Liver (tissue), 9 donors: ENCODE data around the gene TNFAIP8. TPM values are rescaled to one million over a fixed set of nuclear protein-coding genes. Genes with fewer than 3 reads are reported as not detected.

Experiments used
- DNase-seq: peaks from one replicate; pipeline ENCODE4 v3.0.0-alpha.2; 2017; ENCODE audit warnings: low spot score
- H3K27ac ChIP-seq, 2 donors: one replicate each; pipeline ENCODE4 v1.7.0; 2013; ENCODE audit warnings: inconsistent platforms in 2 of 2, low read length in 2 of 2, control low read depth in 1 of 2, low read depth in 1 of 2, mild to moderate bottlenecking in 1 of 2
- H3K27me3 ChIP-seq, 4 donors: one replicate each; pipeline versions ENCODE4 v1.6.1 to v1.7.0; 2013; ENCODE audit warnings: low read length in 3 of 4, inconsistent platforms in 1 of 4, mild to moderate bottlenecking in 1 of 4, moderate library complexity in 1 of 4; ENCODE audit not compliant: control insufficient read depth in 4 of 4, insufficient read depth in 4 of 4
- H3K36me3 ChIP-seq, 4 donors: one replicate each; pipeline versions ENCODE4 v1.6.1 to v1.7.0; 2013; ENCODE audit warnings: low read length in 3 of 4, mild to moderate bottlenecking in 3 of 4, low read depth in 1 of 4, moderate library complexity in 1 of 4; ENCODE audit not compliant: control insufficient read depth in 4 of 4, insufficient read depth in 3 of 4
- H3K4me1 ChIP-seq, 4 donors: one replicate each; pipeline versions ENCODE4 v1.6.1 to v1.7.0; 2013; ENCODE audit warnings: low read length in 3 of 4, mild to moderate bottlenecking in 3 of 4, moderate library complexity in 1 of 4; ENCODE audit not compliant: control insufficient read depth in 4 of 4, insufficient read depth in 4 of 4
- H3K4me3 ChIP-seq, 3 donors: one replicate each; pipeline versions ENCODE4 v1.6.1 to v1.7.0; 2013; ENCODE audit warnings: low read length in 3 of 3, control low read depth in 1 of 3, low read depth in 1 of 3, mild to moderate bottlenecking in 1 of 3
- H3K9ac ChIP-seq, 2 donors: one replicate each; pipeline ENCODE4 v1.7.0; 2013; ENCODE audit warnings: low read length in 2 of 2, mild to moderate bottlenecking in 2 of 2, moderate library complexity in 2 of 2, control low read depth in 1 of 2, low read depth in 1 of 2
- H3K9me3 ChIP-seq, 4 donors: one replicate each; pipeline versions ENCODE4 v1.6.1 to v1.7.0; 2013; ENCODE audit warnings: low read length in 3 of 4; ENCODE audit not compliant: control insufficient read depth in 4 of 4
- EGR1 ChIP-seq, 2 donors: IDR thresholded peaks; 2 replicates each; pipeline ENCODE4 v1.6.1; 2016 to 2018; ENCODE audit warnings: antibody characterized with exemption in 2 of 2, low read depth in 2 of 2
- FOXA1 ChIP-seq: IDR thresholded peaks from 2 replicates; pipeline ENCODE4 v1.6.1; 2016; ENCODE audit warnings: antibody characterized with exemption
- FOXA2 ChIP-seq: IDR thresholded peaks from 2 replicates; pipeline ENCODE4 v1.6.1; 2016; ENCODE audit warnings: antibody characterized with exemption
- GABPA ChIP-seq, 2 donors: IDR thresholded peaks in 1 of 2; conservative IDR thresholded peaks in 1 of 2; 2 replicates each; pipeline ENCODE4 v1.6.1; 2016; ENCODE audit warnings: antibody characterized with exemption in 2 of 2, mild to moderate bottlenecking in 1 of 2, moderate library complexity in 1 of 2
- HNF4A ChIP-seq, 2 donors: conservative IDR thresholded peaks; 2 replicates each; pipeline ENCODE4 v1.6.1; 2016; ENCODE audit warnings: antibody characterized with exemption in 2 of 2, mild to moderate bottlenecking in 2 of 2
- HNF4G ChIP-seq: IDR thresholded peaks from 2 replicates; pipeline ENCODE4 v1.6.1; 2016; ENCODE audit warnings: antibody characterized with exemption
- JUND ChIP-seq, 2 donors: IDR thresholded peaks; 2 replicates each; pipeline ENCODE4 v1.6.1; 2016; ENCODE audit warnings: antibody characterized with exemption in 2 of 2
- NR2F2 ChIP-seq: IDR thresholded peaks from 2 replicates; pipeline ENCODE4 v1.6.1; 2016; ENCODE audit warnings: antibody characterized with exemption
- RAD21 ChIP-seq, 2 donors: IDR thresholded peaks; 2 replicates each; pipeline ENCODE4 v1.6.1; 2016; ENCODE audit warnings: antibody characterized with exemption in 2 of 2, mild to moderate bottlenecking in 2 of 2
- RXRA ChIP-seq, 2 donors: IDR thresholded peaks; 2 replicates each; pipeline ENCODE4 v1.6.1; 2017 to 2018; ENCODE audit warnings: antibody characterized with exemption in 2 of 2, mild to moderate bottlenecking in 1 of 2
- SP1 ChIP-seq: IDR thresholded peaks from 2 replicates; pipeline ENCODE4 v1.6.1; 2018; ENCODE audit warnings: antibody characterized with exemption, mild to moderate bottlenecking
- TAF1 ChIP-seq: conservative IDR thresholded peaks from 2 replicates; pipeline ENCODE4 v1.6.1; 2016; ENCODE audit warnings: antibody characterized with exemption, mild to moderate bottlenecking
- YY1 ChIP-seq: IDR thresholded peaks from 2 replicates; pipeline ENCODE4 v1.6.1; 2016; ENCODE audit warnings: antibody characterized with exemption, mild to moderate bottlenecking
- WGBS: extraction: QIAGEN DNeasy Blood & Tissue Kit; methylation state at CpG from one replicate; pipeline ENCODE4 v1.1.7; 2013; 5-methylcytosine and 5-hydroxymethylcytosine counted together
- polyA plus RNA-seq, 2 donors: library from polyadenylated mRNA; stranded (reverse) in 1 of 2; unstranded in 1 of 2; fragments of 200-250 nt in 1 of 2; fragments of >200 nt in 1 of 2; fragmentation: Nextera tagmentation in 1 of 2; extraction: Ambion mirVana in 1 of 2; gene quantifications; one replicate each; pipeline versions ENCODE4 v1.2.1 to v1.2.3, GENCODE V29; 2013 to 2015
- total RNA-seq, 2 donors: library from RNA; depleted of rRNA; stranded (reverse); fragments of >200 nt; gene quantifications; one replicate each; pipeline ENCODE4 v1.2.3, GENCODE V29; 2014
- TF ChIP-seq, protein P1 (sequence below): IDR thresholded peaks from 2 replicates; pipeline ENCODE4 v1.6.1; 2016; ENCODE audit warnings: antibody characterized with exemption
- TF ChIP-seq, protein P2 (sequence below): IDR thresholded peaks from 2 replicates; pipeline ENCODE4 v1.6.1; 2016; ENCODE audit warnings: antibody characterized with exemption
- TF ChIP-seq, protein P3 (sequence below): IDR thresholded peaks from 2 replicates; pipeline ENCODE4 v1.6.1; 2016; ENCODE audit warnings: antibody characterized with exemption, mild to moderate bottlenecking
- TF ChIP-seq, protein P4 (sequence below): fragments of 150-350 bp; IDR thresholded peaks from 2 replicates; pipeline ENCODE4 v1.5.1; 2017; ENCODE audit warnings: improper control_type of control experiment, low read depth, low read length; ENCODE audit not compliant: missing input control
- TF ChIP-seq, protein P5 (sequence below): IDR thresholded peaks from 2 replicates; pipeline ENCODE4 v1.6.1; 2016; ENCODE audit warnings: antibody characterized with exemption
- donor health status: healthy.
- donor health status: healthy.
- donor health status: healthy.
- donor health status: healthy.
- donor health status: healthy.

Gene TNFAIP8
- total and polyA plus RNA-seq, 4 donors, result 2.6 to 28.6 (median 4.4) TPM

DNA sequence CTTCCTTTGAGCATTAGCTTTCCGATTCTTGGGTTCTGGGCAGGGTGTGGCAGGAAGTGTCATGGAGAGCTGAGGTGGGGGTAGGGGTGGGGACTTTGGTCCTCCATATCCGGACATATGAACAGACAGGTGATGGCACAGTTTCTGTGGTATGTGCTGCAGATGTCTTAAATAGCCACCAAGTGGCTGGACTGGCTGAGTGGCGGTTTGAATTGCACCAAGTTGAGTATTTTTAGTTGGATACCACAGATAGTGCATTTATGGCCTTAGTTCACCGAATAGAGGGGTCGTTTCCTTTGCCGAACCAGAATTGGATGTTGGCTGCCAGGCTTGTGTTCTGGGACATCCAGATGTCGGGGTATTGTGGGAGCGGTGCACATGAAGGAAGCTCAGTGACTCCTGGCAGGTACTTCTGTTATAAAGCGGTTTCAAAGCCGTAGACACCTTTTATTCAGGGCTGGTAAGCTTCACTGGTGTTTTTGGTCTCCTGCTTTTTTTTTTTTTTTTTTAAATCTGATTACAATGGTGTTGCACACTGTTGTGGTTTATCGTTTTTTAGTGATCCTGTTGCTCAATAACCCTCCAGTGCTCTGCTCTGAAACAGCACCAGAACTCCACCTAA, 15.1 kb upstream of the TNFAIP8 start:
- TF ChIP-seq, protein P1, sequence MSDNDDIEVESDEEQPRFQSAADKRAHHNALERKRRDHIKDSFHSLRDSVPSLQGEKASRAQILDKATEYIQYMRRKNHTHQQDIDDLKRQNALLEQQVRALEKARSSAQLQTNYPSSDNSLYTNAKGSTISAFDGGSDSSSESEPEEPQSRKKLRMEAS, result no peak
- TF ChIP-seq HNF4G (no peak), SP1 (no peak), TAF1 (no peak), YY1 (no peak), RAD21 (IDR thresholded peaks at IDR 0.05) (no peak), FOXA1 (no peak), FOXA2 (no peak), GABPA (IDR thresholded peaks at IDR 0.05 in 1 of 2, conservative IDR thresholded peaks at IDR 0.05 in 1 of 2) (no peak), NR2F2 (no peak), JUND (IDR thresholded peaks at IDR 0.05) (no peak), HNF4A (conservative IDR thresholded peaks at IDR 0.05) (no peak), EGR1 (IDR thresholded peaks at IDR 0.05; ENCODE audit: low read depth in 2 of 2) (no peak), RXRA (IDR thresholded peaks at IDR 0.05) (no peak)
- TF ChIP-seq, protein P2, sequence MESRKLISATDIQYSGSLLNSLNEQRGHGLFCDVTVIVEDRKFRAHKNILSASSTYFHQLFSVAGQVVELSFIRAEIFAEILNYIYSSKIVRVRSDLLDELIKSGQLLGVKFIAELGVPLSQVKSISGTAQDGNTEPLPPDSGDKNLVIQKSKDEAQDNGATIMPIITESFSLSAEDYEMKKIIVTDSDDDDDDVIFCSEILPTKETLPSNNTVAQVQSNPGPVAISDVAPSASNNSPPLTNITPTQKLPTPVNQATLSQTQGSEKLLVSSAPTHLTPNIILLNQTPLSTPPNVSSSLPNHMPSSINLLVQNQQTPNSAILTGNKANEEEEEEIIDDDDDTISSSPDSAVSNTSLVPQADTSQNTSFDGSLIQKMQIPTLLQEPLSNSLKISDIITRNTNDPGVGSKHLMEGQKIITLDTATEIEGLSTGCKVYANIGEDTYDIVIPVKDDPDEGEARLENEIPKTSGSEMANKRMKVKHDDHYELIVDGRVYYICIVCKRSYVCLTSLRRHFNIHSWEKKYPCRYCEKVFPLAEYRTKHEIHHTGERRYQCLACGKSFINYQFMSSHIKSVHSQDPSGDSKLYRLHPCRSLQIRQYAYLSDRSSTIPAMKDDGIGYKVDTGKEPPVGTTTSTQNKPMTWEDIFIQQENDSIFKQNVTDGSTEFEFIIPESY, result no peak
- TF ChIP-seq, protein P3, sequence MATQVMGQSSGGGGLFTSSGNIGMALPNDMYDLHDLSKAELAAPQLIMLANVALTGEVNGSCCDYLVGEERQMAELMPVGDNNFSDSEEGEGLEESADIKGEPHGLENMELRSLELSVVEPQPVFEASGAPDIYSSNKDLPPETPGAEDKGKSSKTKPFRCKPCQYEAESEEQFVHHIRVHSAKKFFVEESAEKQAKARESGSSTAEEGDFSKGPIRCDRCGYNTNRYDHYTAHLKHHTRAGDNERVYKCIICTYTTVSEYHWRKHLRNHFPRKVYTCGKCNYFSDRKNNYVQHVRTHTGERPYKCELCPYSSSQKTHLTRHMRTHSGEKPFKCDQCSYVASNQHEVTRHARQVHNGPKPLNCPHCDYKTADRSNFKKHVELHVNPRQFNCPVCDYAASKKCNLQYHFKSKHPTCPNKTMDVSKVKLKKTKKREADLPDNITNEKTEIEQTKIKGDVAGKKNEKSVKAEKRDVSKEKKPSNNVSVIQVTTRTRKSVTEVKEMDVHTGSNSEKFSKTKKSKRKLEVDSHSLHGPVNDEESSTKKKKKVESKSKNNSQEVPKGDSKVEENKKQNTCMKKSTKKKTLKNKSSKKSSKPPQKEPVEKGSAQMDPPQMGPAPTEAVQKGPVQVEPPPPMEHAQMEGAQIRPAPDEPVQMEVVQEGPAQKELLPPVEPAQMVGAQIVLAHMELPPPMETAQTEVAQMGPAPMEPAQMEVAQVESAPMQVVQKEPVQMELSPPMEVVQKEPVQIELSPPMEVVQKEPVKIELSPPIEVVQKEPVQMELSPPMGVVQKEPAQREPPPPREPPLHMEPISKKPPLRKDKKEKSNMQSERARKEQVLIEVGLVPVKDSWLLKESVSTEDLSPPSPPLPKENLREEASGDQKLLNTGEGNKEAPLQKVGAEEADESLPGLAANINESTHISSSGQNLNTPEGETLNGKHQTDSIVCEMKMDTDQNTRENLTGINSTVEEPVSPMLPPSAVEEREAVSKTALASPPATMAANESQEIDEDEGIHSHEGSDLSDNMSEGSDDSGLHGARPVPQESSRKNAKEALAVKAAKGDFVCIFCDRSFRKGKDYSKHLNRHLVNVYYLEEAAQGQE, result no peak
- TF ChIP-seq, protein P4, sequence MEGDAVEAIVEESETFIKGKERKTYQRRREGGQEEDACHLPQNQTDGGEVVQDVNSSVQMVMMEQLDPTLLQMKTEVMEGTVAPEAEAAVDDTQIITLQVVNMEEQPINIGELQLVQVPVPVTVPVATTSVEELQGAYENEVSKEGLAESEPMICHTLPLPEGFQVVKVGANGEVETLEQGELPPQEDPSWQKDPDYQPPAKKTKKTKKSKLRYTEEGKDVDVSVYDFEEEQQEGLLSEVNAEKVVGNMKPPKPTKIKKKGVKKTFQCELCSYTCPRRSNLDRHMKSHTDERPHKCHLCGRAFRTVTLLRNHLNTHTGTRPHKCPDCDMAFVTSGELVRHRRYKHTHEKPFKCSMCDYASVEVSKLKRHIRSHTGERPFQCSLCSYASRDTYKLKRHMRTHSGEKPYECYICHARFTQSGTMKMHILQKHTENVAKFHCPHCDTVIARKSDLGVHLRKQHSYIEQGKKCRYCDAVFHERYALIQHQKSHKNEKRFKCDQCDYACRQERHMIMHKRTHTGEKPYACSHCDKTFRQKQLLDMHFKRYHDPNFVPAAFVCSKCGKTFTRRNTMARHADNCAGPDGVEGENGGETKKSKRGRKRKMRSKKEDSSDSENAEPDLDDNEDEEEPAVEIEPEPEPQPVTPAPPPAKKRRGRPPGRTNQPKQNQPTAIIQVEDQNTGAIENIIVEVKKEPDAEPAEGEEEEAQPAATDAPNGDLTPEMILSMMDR, result no peak
- TF ChIP-seq, protein P5, sequence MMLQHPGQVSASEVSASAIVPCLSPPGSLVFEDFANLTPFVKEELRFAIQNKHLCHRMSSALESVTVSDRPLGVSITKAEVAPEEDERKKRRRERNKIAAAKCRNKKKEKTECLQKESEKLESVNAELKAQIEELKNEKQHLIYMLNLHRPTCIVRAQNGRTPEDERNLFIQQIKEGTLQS, result no peak
- Histone ChIP-seq H3K9me3 (no peaks in the 10 kb centered on the region), H3K9ac (no peak overlapping the region), H3K4me3 (no peak overlapping the region), H3K27me3 (no peaks in the 10 kb centered on the region), H3K4me1 (peaks cover 0 to 2% (median 0%) of the 10 kb centered on the region in 4 donors), H3K36me3 (no peaks in the 10 kb centered on the region), H3K27ac (no peak overlapping the region)
- WGBS, result 79% methylated on average over 11 of the region's 11 CpGs
- no peak for DNase-seq
